Skin epidermis (tissue), 12 donors: ENCODE data around the gene TBKBP1.
"Not testable (repeated sequence)": the region's sequence is repeated elsewhere in the genome, so short reads cannot be mapped to it uniquely, and the experiment has no call there.

ENCODE experiments used
- H3K27ac ChIP-seq, 21 experiments: fragments of 200-600 bp; sonication (generic) in 11 of 21; one replicate each; pipeline ENCODE4 v1.5.0; 2020; ENCODE audit warnings: mild to moderate bottlenecking in 3 of 21, inconsistent platforms in 2 of 21, moderate library complexity in 2 of 21
- H3K4me3 ChIP-seq, 7 experiments: fragments of 200-600 bp; sonication (generic) in 2 of 7; one replicate each; pipeline ENCODE4 v1.5.0; 2020; ENCODE audit warnings: inconsistent platforms in 2 of 7, mild to moderate bottlenecking in 2 of 7, moderate library complexity in 1 of 7

TBKBP1 gene

GRCh38 chr17:47724705-47725104 lies 30.7 kb downstream of the TBKBP1 start:
- no peak overlapping the region for H3K4me3 ChIP-seq
- no peak overlapping the region for H3K27ac ChIP-seq

GRCh38 chr17:47725446-47726111 lies 31.6 kb downstream of the TBKBP1 start:
- Histone ChIP-seq H3K27ac (no peak overlapping the region), H3K4me3 (no peak overlapping the region)

GRCh38 chr17:47726796-47727703 lies 33.1 kb downstream of the TBKBP1 start:
- H3K4me3 ChIP-seq: no peak overlapping the region
- no peak overlapping the region for H3K27ac ChIP-seq

- H3K4me3 ChIP-seq: no peak overlapping the region
- H3K27ac ChIP-seq: no peak overlapping the region
Measured at GRCh38 chr17:47727704-47728036, 33.7 kb downstream of the TBKBP1 start.

- no peak overlapping the region for H3K27ac ChIP-seq
- no peak overlapping the region for H3K4me3 ChIP-seq
Measured at GRCh38 chr17:47728214-47728877, 34.4 kb downstream of the TBKBP1 start.

GRCh38 chr17:47729476-47729875 lies 35.5 kb downstream of the TBKBP1 start:
- H3K4me3 ChIP-seq: no peak overlapping the region

GRCh38 chr17:47730681-47731080 lies 36.7 kb downstream of the TBKBP1 start:
- Histone ChIP-seq H3K4me3 (no peak overlapping the region), H3K27ac (peak overlapping the region in 1 of 21 experiments; percentile 6)

More at GRCh38 chr17:47729476-47729875, 35.5 kb downstream of the TBKBP1 start:
- no peak overlapping the region for H3K27ac ChIP-seq

GRCh38 chr17:47731396-47731795 lies 37.4 kb downstream of the TBKBP1 start:
- peak overlapping the region in 1 of 21 experiments; percentile 6 for H3K27ac ChIP-seq
- H3K4me3 ChIP-seq: no peak overlapping the region

- Histone ChIP-seq H3K27ac (peak overlapping the region in 3 of 21 experiments; percentile 45 to 89 (median 61)), H3K4me3 (peak overlapping the region in 3 of 7 experiments; percentile 33 to 43 (median 42))
Measured at GRCh38 chr17:47732399-47733046, 38.6 kb downstream of the TBKBP1 start.

GRCh38 chr17:47733047-47733673 lies 39.2 kb downstream of the TBKBP1 start, which contains the start of gene TBX21:
Gene TBX21 (plus strand): TSS chr17:47733236. CDS start chr17:47733455, 219 bp downstream.
- Histone ChIP-seq H3K4me3 (peak within 1 kb of the TSS; percentile 32 to 43 (median 38)), H3K27ac (peak within 1 kb of the TSS in 15 of 21 experiments; percentile 3 to 89 (median 58))

- H3K4me3 ChIP-seq: peak overlapping the region; percentile 32 to 43 (median 38)
- H3K27ac ChIP-seq: peak overlapping the region in 15 of 21 experiments; percentile 3 to 89 (median 58)
Measured at GRCh38 chr17:47733674-47734410, 39.9 kb downstream of the TBKBP1 start.

- H3K4me3 ChIP-seq: peak overlapping the region in 5 of 7 experiments; percentile 4 to 43 (median 33)
- H3K27ac ChIP-seq: peak overlapping the region in 10 of 21 experiments; percentile 16 to 89 (median 60)
Measured at GRCh38 chr17:47735139-47735464, 41.1 kb downstream of the TBKBP1 start.

- Histone ChIP-seq H3K27ac (peak overlapping the region in 9 of 21 experiments; percentile 1 to 89 (median 61)), H3K4me3 (peak overlapping the region in 3 of 7 experiments; percentile 24 to 35 (median 33))
Measured at GRCh38 chr17:47735536-47736011, 41.6 kb downstream of the TBKBP1 start.

GRCh38 chr17:47736501-47737495 lies 42.8 kb downstream of the TBKBP1 start:
- H3K27ac ChIP-seq: peak overlapping the region in 4 of 21 experiments; percentile 20 to 89 (median 42)
- H3K4me3 ChIP-seq: no peak overlapping the region

- Histone ChIP-seq H3K27ac (no peak overlapping the region), H3K4me3 (no peak overlapping the region)
Measured at GRCh38 chr17:47738178-47738577, 44.2 kb downstream of the TBKBP1 start.

GRCh38 chr17:47739150-47739549 lies 45.2 kb downstream of the TBKBP1 start:
- Histone ChIP-seq H3K27ac (no peak overlapping the region), H3K4me3 (no peak overlapping the region)

GRCh38 chr17:47739945-47740344 lies 46.0 kb downstream of the TBKBP1 start:
- H3K4me3 ChIP-seq, H3K27ac ChIP-seq: not testable (repeated sequence)
